ENCODE data around the gene EDC3.
"Not testable (repeated sequence)": the region's sequence is repeated elsewhere in the genome, so short reads cannot be mapped to it uniquely, and the experiment has no call there.

EDC3 gene

DNA sequence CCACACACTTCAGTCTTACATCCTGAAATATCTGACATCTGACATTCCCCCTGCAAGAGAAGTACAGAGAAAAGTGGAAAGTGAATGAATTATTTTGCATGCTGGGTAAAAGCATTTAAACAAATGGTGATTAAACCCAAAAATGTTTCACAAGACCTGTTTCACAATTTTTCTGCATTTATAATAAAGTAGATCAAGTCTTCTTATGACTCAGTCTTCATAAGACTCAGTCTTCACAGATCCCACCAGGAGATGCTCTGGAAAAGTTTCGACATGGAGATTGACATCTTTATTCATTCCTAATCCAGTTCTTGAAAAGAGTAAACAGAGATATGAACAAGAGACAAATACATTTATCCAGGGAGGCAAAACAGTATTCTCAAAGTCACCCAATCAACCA is 13.2 kb upstream of the EDC3 start:
- no peak for DNase-seq

DNA sequence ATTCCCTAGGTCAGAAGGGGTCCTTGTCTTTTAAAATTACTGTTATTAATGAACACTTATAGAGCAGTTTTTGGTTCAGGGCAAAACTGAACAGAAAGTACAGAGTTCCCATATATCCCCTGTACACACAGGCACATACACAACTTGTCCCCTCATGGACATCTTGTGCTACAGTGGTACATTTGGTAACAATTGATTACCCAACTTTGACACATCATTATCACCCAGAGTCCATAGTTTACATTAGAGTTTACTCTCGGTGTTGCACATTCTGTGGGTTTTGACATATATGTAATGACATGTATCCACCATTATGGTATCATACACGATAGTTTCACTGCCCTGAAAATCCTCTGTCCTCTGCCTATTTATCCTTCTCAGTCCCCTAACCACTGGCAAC is 984 bp upstream of the EDC3 start:
- no peak for DNase-seq

DNA sequence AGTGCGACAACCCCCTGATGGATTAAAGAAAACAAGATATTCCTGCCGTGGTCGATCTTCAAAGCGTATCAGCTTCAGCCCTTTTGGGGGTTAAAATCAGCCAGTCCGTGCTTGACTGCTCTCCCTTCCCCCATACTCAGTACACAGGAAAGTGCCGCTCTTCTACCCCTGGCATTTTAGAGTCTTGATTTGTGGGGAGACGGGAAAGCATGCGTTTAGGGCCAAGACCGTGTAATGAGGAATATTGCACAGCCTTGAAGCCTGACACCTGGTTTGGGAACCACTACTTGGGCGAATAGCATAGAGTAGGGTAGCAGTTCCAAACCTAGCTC is 540 bp upstream of the EDC3 start:
- DNase-seq: no peak

DNA sequence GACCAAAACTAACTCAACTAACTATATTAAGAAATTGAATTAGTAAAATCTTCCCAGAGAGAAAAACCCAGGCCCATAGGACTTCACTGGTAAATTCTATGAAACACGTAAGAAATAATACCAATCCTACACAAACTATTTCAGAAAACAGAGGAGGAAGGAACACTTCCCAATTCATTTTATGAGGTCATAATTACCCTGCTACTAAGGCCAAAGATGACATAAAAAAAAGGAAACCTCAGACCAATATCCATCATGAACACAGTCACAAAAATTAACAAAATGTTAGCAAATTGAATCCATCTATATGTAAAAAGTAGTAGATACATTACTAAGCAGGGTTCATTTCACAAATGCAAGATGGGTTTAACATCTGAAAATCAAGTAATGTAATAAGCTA is 3.5 kb downstream of the EDC3 start:
- no peak for DNase-seq

DNA sequence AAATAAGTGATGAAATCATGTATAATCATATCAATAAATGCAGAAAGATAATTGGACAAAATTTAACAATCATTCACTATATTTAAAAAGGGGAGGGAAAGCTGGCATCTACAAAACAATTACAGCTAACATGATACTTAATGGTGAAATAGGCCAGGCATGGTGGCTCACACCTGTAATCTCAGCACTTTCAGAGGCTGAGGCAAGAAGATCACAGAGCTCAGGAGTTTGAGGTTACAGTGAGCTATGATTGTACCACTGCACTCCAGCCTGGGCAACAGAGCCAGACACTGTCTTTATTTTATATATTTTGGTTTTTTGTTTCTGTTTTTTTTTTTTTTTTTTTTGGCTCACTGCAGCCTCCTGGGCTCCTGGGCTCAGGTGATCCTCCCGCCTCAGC is 12.1 kb downstream of the EDC3 start:
- DNase-seq: no peak

DNA sequence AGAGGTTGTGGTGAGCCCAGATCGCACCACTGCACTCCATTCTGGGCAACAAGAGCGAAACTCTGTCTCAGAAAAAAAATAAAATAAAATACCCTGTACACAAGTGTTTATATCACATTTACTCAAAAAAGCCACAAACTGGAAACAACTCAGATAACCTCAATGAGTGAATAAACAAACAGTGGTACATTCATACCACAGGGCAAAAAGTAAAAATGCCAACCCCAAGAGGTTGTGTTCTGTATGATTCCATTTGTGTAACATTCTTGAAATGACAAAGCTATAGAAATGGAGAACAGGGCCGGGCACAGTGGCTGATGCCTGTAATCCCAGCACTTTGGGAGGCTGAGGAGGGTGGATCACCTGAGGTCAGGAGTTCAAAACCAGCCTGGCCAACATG is 12.9 kb downstream of the EDC3 start:
- DNase-seq: no peak

DNA sequence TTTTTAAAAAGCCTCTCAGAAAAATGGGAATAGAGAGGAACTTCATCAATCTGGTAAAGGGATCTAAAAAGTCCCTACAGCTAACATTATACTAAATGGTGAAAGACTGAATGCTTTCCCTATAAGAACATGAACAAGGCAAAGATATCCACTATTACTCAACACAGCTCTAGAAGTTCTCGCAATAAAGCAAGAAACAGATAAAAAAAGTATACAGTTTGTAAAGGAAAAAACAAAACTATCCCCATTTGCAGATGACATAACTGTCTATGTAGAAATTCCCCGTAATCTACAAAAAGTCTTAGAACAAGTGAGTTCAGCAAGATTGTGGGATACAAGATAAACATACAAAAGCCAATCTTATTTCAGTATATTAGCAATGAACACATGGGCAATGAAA is 15.4 kb downstream of the EDC3 start:
- no peak for DNase-seq

DNA sequence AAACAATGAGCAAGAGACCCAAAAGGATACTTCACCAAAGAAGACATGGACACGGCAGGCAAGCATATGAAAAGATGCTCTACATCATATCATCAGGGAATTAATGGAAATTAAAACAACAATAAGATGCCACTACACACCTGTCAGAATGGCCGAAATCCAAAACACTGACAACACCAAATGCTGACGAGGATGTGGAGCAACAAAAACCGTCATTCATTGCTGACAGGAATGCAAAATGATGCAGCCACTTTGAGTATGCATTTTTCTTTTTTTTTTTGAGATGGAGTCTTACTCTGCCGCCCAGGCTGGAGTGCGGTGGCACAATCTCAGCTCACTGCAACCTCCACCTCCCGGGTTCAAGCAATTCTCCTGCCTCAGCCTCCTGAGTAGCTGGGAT is 19.0 kb downstream of the EDC3 start:
- no peak for DNase-seq

DNA sequence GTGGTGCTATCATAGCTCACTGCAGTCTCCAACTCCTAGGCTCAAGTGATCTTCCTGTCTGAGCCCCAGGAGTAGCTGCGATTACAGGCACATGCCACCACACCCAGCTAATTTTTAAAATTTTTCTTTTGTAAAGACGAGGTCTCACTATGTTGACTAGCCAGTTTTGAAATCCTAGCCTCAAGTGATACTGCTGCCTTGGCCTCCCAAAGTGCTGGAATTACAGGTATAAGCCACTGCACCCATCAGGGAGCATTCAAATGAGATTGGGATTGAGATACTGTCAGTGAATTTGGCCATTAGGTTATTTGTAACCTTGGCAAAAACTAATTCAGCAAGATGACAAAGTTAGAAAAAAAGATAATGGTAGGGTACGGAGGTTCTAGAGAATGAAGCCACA is 21.7 kb downstream of the EDC3 start:
- DNase-seq: no peak

DNA sequence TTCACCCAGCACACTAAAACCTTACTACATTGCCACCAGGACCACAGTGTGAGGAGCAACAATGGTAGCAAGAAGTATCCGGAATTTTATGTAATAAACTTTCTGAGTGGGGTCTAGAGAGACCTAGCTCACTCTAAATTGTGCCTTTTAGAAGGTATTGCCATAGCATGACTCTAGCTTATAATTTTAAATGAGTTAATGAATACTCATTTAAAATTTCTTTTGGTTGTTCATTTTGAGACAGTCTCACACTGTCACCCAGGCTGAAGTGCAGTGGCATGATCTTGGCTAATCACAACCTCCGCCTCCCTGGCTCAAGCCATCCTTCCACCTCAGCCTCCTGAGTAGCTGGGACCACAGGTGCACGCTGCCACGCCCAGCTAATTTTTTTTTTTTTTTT is 26.2 kb downstream of the EDC3 start:
- no peak for DNase-seq

DNA sequence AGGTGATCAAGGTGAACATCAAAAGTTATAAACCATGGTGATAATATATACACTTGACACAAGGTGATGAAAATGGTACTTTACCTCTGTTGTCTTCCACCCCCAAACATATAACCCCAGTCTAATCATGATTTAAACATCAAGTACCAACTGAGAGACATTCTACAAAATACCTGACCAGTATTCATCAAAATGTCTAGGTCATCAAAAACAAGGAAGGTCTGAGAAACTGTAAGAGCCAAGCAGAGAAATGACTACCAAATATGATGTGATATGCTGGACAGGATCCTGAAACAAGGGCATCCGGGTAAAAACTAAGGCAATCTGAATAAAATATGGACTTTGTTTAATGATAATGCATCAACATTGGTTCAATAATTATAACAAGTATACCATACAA is 27.8 kb downstream of the EDC3 start:
- no peak for DNase-seq

DNA sequence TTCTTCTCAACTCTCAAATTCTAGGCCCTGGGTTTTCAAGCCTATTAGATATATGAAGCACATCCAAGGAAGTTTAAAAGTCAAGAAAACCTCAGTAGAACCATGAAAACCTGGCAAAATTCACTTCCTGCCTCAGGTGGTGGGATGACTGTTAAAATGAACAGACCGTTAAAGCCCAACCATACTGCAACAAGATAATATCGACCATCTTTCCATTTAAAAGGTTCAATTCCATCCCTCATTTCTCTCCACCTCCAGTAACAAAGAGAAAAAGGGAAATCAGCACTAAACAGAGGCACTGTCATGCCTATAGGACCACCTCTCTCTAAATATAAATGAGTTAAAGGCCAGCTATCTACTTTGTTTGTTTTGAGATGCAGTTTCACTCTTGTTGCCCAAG is 31.2 kb downstream of the EDC3 start:
- no peak for DNase-seq

DNA sequence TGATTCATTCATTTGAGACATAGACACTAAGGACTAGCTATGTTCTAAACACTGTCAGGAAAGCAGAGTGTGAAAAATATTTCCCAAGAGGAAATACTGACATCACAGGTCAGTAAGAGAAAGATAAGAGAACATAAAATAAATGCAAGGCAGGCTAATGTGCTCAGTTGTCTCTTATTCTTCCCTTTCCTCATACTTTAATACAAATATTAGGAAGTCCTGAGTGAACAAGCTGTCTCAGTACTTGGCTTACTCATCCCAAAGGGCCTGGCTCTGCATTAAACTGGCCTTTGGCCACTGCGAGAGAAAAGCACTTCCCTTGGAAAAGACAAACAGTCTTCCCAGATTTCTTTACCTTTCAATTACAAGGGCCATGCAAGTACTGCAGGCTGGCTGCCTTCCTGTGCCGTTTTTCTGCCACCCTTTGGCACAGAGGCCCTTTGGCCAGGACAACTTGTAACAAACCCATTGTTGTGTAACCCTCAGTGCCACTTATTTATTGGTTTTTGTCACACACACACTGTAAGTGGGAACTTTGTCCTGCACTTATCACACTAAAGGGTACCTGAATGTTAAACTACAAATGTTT is 31.7 kb downstream of the EDC3 start:
- no peak for DNase-seq

DNA sequence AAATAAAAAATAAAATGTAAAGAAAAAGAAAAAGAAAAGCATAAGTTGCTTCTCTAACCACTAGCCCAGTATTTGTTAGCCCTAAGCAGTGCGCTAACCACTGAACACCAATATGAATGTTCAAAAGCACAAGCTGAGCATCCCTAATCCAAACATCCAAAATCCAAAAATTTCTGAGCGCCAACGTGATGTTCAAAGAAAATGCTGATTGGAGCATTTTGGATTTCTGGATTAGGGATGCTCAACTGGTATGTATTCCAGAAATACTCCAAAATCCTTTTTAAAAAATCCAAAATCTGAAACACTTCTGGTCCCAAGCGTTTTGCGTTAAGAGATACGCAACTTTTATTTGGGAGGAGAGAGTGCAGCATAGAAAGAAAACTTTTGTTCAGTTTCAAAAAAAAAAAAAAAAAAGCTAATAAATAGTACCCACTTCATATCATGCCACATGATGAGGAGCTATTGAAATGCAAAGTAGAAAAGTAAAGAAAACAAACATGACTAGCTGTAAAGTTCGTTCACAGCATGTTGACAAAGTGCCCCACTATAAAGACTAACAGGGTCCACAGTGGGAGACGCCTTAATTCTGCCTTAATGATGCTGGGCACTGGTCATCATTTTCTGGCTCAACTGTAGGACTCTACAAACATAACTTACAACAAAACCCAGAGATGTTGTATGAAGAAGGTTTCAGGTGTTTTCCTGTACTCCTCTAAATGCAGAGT is 32.4 kb downstream of the EDC3 start:
- DNase-seq: no peak

DNA sequence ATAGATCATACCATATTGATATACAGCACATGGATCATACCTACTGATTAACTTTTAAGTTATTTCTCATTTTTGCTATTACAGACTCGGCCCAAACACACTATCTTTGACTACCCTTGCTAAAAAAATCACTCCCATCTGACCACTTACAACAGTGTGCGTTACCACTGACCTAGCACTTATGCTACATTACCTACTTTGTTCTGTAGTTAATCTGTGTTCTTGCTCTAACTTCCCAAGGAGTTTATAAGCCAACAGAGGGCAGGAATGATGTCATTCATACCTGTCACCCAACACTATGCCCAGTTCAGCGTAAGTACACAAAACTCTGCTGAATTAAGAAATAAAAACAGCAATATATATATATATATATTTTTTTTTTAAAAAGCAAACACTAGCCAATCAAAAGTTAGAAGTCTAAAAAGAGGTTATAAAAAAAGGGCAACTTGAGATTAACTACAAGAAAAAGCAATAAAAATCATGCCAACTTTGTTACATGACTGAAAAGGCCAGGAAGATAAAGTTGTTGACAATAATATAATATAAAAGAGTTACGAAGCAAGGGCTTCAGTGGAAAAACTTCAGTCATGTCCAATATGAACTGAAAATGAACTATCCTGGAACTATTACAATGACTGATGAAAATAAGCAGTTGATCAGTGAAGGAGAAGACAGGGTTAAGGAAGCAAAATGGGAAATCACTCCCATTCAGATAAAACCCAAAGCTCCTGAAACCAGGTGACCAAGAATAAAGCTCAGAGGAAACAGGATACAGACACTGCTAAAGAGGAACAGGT is 33.6 kb downstream of the EDC3 start:
- no peak for DNase-seq

DNA sequence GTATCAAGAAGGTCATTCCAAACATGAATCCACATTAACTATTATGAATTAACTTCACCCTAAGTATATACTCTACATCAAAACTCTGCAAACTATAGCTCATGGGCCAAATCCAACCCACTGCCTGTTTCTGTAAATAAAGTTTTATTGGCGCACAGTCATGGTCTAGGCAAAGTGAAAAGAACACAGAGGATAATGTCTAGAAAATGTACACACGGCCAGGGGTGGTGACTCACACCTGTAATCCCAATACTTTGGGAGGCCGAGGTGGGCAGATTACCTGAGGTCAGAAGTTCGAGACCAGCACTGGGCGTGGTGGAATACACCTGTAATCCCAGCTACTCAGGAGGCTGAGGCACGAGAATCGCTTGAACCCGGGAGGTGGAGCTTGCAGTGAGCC is 34.5 kb downstream of the EDC3 start:
- not testable (repeated sequence) for DNase-seq

DNA sequence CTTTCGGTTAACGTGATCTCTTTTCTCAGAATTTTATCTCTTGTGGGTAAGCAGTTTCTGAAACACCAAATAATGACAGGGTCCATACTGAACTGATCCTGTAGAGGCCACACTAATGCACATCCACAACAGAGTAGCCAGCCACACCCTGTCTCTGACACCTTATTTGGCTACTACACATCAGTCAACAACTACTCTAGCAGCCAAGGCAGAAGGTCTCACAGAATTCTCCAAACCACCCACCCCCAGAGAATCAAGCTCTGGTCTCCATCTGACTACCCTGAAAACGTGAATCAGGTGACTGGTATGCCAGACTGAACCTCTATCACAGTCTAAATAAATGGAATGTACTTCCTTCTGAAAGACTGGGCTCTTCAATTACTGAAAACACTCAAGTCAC is 38.0 kb downstream of the EDC3 start:
- DNase-seq: no peak

DNA sequence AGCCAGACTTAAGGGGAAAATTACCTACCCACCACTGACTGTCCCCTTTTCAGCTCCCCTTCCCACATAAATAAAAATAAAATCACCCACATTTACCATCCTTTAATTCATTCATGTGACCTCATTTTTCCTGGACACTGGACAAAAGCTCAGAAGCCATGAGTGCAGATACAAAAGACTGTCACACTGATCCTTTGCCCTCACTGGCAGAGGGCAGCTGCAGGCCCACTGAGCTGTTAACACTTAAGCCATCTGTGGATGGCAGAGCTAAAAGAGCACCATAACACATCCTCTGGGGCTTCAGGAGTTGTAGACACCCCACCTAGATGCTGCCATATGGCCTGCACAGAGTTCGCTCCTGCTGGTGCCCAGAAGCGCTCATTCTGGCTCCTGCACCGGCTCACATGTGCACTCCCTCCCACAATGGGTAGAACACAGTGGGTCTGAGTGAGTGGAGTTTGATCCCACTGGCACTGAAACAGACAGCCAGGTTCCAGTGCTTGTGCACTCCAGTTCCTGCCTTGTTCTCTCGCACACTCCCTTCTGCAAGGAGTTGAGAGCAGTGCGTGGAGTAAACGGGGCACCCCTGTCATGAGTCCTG is 38.8 kb downstream of the EDC3 start:
- DNase-seq: no peak

DNA sequence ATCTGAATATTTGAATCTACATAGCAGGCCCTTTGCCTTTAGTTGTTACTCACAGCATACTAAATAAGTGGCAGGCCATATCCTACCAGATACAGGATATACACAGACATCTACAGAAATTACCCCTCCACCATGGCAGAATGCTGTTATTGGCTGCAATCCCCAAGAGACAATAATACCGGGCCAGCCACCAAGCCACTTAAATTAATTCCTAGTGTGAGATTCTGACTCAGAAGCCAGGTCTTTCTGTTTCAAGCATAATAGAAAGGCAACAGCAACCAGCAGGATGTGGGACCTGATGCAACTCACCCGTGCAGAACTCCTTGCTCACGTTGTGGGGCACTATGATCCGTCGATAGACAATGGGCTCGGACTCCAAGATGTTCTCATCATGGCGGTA is 40.4 kb downstream of the EDC3 start:
- DNase-seq: no peak

DNA sequence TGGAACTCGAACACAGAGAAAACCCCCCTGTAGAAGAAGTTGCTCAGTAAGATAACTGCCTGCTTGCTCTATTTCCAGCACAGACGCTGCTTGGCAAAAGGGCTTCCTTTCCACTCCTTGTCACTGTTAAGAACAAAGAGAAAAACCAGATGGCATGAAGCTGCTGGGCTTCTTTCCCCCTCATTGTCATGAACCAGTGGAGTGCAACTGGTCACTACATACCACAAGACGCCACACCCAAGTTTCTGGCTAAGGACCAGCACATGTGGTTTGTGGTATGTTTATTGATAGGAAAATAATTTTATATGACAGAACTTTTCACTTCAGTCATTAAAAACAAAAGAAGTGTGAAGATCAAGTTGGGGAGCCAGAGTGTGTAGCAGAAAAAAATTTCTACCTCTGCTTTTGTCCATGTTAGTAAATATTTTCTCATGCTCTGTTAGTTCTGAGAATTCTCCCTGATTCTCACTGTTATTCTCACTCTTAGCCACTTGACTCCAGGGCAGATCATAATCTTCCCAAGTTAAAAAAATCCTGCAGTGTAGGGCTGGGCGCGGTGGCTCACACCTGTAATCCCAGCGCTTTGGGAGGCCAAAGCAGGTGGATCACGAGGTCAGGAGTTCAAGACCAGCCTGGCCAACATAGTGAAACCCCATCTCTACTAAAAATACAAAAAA is 42.3 kb downstream of the EDC3 start:
- DNase-seq: no peak

DNA sequence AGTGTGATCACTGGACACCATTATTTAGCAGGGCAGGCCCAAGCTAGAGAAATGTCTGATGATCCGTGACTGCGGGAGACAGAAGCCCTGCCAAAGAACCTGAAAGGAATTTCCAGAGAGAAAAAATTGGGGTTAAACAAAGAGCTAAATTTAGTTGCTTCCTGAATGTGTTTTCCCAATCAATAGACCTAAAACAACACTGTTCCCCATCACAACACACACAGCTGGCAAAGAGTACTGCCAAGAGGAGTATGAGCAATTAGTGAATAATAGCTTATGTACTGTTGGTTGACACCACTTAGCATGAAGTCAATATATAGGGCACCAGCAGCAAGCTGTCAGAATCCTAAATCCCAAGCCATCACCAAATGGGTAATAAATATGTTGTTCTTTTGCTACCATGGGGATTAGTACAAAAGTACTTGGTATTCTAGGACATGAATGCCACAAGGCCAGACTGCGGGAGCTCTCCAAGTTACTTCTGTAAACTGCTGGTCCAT is 44.5 kb downstream of the EDC3 start:
- DNase-seq: no peak

DNA sequence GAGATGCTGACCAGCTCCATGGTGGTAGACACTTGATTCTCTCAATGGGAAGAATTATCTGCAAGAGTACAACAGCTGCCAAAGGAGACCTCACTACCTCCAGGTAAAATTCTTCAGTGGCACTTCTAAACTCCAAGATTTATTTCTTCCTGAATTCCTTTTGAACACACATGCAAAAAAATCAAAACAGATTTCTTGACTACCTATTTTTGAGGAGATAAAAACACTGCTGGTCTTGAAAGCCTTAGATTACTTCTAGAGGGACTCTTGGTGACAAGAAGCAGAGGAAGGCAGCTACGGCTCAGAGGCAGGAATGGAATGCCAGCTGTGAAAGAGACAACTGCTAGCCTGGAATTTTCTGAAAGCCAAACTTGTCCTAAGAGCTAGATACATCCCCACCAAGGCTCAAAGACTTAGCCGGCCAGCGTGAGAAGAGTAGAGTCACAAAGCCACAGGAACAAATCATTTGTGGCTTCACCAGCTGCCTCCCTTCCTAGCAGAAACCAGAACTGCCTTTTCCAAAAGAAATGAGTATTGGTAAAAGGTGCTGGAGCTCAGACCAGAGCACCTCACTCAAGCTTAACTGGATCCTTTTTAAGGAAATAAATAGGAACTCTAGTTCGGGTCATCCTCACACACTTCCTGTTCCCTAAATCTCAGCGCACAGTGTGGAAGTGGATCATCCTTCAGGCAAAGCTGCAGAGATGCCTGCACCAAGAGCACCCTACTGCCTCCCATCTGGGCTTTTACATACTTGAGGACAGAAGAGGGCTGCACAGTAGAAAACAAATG is 47.6 kb downstream of the EDC3 start:
- no peak for DNase-seq

DNA sequence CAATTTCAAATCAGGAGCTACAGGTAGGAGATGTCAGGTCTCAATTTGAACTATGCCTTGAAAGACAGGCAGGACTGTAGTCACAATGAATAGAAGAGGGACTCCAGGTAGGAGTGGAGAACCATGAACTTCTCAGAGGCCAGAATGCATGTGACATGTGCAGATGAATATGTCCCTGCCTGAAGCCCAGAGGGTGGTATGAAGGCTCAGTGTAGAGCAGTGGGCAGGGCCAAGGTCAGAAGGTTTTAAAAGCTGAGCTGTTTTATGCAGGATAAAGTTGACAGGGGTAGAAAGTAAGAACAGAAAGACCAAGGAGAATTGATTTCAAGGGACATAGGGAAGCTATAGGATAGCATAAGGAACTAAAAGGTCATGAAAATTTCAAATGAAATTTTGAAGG is 49.3 kb downstream of the EDC3 start:
- no peak for DNase-seq
